OCI-LY7 (cell line): ENCODE results near the gene CHST11.

Experiments
- EZH2phosphoT487 ChIP-seq: fragments of 200-600 bp; sonication (generic); IDR thresholded peaks from 2 replicates; pipeline ENCODE4 v1.6.1; 2018; ENCODE audit warnings: low read depth, borderline replicate concordance, mild to moderate bottlenecking, mixed run types, antibody characterized with exemption, low read length, moderate library complexity, mixed read lengths
- TF ChIP-seq, protein P1 (sequence below): fragments of 200-600 bp; sonication (generic); conservative IDR thresholded peaks from 2 replicates; pipeline ENCODE4 v1.5.1; 2014; ENCODE audit warnings: mild to moderate bottlenecking, antibody characterized with exemption, low read length, moderate library complexity, mixed read lengths

GRCh38 chr12:104420868-104421267, 35.9 kb upstream of the CHST11 start:
- TF ChIP-seq, protein P1, sequence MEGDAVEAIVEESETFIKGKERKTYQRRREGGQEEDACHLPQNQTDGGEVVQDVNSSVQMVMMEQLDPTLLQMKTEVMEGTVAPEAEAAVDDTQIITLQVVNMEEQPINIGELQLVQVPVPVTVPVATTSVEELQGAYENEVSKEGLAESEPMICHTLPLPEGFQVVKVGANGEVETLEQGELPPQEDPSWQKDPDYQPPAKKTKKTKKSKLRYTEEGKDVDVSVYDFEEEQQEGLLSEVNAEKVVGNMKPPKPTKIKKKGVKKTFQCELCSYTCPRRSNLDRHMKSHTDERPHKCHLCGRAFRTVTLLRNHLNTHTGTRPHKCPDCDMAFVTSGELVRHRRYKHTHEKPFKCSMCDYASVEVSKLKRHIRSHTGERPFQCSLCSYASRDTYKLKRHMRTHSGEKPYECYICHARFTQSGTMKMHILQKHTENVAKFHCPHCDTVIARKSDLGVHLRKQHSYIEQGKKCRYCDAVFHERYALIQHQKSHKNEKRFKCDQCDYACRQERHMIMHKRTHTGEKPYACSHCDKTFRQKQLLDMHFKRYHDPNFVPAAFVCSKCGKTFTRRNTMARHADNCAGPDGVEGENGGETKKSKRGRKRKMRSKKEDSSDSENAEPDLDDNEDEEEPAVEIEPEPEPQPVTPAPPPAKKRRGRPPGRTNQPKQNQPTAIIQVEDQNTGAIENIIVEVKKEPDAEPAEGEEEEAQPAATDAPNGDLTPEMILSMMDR = no peak
- TF ChIP-seq EZH2phosphoT487 = no peak
